GM13977 (cell line): Measurements from ENCODE around the gene OR4F15.
"Not testable (repeated sequence)": the region's sequence is repeated elsewhere in the genome, so short reads cannot be mapped to it uniquely, and the experiment has no call there.

Experiments
- DNase-seq: peaks from one replicate; pipeline ENCODE4 v3.0.0; 2012; ENCODE audit warnings: low spot score
- CTCF ChIP-seq: IDR thresholded peaks from 2 replicates; pipeline ENCODE4 v1.5.1; 2012; ENCODE audit warnings: mild to moderate bottlenecking, control low read depth; ENCODE audit not compliant: insufficient read depth; ENCODE audit errors: extremely low read depth, missing control alignments
- in situ Hi-C: fragments of 300-500 bp; cut with MboI; formaldehyde crosslinking; loops from one replicate; pipeline ENCODE4 v1.12.0; 2022; ENCODE audit warnings: low sequenced_read_pairs, low pct_unique_long_range_greater_than_20kb, mixed read lengths, inconsistent platforms; ENCODE audit not compliant: unreplicated experiment

OR4F15 gene

GRCh38 chr15:101811902-101812301 lies at the start of gene OR4F15:
TSS of gene OR4F15 (plus strand) at chr15:101812202. CDS start at chr15:101818187, 5,985 bp downstream.
- TF ChIP-seq CTCF, result no peak
- in situ Hi-C loops, result no loop called here
- DNase-seq, result no peak

GRCh38 chr15:101764669-101765339 lies 47.2 kb upstream of the OR4F15 start:
- not testable (repeated sequence) for DNase-seq
- in situ Hi-C loops, result loop anchor here (10.0 kb wide), 1 partner anchor 1970 kb away; no protein-coding TSS in a partner anchor

GRCh38 chr15:101765340-101765671 lies 46.7 kb upstream of the OR4F15 start:
- not testable (repeated sequence) for DNase-seq
- in situ Hi-C loops, result loop anchor here (10.0 kb wide), 1 partner anchor 1971 kb away; no protein-coding TSS in a partner anchor

- in situ Hi-C loops, result loop anchor here (10.0 kb wide), 1 partner anchor 1971 kb away; no protein-coding TSS in a partner anchor
- DNase-seq, result no peak
- no peak for TF ChIP-seq CTCF
Measured at GRCh38 chr15:101765772-101766456, 46.1 kb upstream of the OR4F15 start.

- not testable (repeated sequence) for DNase-seq
- in situ Hi-C loops, result loop anchor here (10.0 kb wide), 1 partner anchor 1972 kb away; no protein-coding TSS in a partner anchor
Measured at GRCh38 chr15:101767083-101767640, 44.8 kb upstream of the OR4F15 start.

GRCh38 chr15:101772921-101773320 lies 39.1 kb upstream of the OR4F15 start:
- no peak for TF ChIP-seq CTCF
- in situ Hi-C loops, result no loop called here
- no peak for DNase-seq

GRCh38 chr15:101773496-101774100 lies 38.4 kb upstream of the OR4F15 start:
- in situ Hi-C loops, result no loop called here
- DNase-seq, result no peak
- peak; percentile 41 for TF ChIP-seq CTCF

- in situ Hi-C loops, result no loop called here
- DNase-seq, result no peak
- TF ChIP-seq CTCF, result no peak
Measured at GRCh38 chr15:101775136-101775535, 36.9 kb upstream of the OR4F15 start.

- DNase-seq, in situ Hi-C loops: not testable (repeated sequence)
Measured at GRCh38 chr15:101778576-101778975, 33.4 kb upstream of the OR4F15 start.

GRCh38 chr15:101780225-101780624 lies 31.8 kb upstream of the OR4F15 start:
- DNase-seq, in situ Hi-C loops: not testable (repeated sequence)
